HG03378 (cell line): ENCODE data around the gene UPF1.
A peak's percentile ranks its signal among the peaks of the same experiment; 100 is the strongest.

Source experiments
- ATAC-seq: cut with Tn5 transposase; IDR thresholded peaks from one replicate; pipeline ENCODE4 v1.9.1; 2021; ENCODE audit warnings: mild to moderate bottlenecking, moderate library complexity; ENCODE audit not compliant: unreplicated experiment

The UPF1 gene

GRCh38 chr19:18831524-18832305, at the start of gene UPF1:
TSS of gene UPF1 (plus strand) at chr19:18831959. CDS start at chr19:18832210, 251 bp downstream.
- ATAC-seq = peak; percentile 35

DNA sequence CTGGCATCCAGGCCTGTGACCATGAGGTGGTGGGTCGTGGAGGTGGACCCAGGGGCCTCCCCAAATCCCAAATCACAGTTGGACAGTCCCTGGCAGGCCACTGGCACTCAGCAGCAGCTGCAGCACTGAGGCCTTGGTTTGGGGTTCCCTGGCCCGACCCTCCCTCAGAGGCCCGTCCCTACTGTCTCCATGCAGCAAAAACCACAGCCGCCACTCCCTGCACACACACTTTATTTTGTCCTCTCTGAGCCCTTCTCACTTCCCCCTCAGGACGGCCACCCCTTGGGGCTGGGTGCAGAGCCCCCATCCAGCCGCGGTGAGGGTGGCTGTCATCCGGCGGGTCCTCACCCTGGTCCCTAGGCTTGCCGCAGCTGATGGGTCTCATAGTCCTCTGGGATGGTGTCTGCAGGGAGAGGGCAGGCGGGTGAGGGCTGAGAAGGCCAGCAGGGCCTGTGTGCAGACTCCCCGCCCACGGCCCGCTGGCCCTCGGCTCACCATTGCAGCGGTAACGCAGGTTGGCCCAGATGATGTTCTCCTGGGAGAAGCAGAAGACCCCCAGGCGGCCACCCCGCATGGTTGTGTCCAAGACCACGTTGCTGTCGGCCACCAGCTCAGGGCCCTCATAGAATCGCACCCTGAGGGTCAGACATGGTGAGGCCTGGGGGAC, 49.1 kb upstream of the UPF1 start:
- ATAC-seq = no peak

- no peak for ATAC-seq
Measured at GRCh38 chr19:18783958-18784785, 47.6 kb upstream of the UPF1 start.

- no peak for ATAC-seq
Measured at GRCh38 chr19:18784786-18785120, 47.0 kb upstream of the UPF1 start.

- no peak for ATAC-seq
Measured at GRCh38 chr19:18785179-18786124, 46.3 kb upstream of the UPF1 start.

GRCh38 chr19:18788529-18789421, 43.0 kb upstream of the UPF1 start:
- no peak for ATAC-seq

DNA sequence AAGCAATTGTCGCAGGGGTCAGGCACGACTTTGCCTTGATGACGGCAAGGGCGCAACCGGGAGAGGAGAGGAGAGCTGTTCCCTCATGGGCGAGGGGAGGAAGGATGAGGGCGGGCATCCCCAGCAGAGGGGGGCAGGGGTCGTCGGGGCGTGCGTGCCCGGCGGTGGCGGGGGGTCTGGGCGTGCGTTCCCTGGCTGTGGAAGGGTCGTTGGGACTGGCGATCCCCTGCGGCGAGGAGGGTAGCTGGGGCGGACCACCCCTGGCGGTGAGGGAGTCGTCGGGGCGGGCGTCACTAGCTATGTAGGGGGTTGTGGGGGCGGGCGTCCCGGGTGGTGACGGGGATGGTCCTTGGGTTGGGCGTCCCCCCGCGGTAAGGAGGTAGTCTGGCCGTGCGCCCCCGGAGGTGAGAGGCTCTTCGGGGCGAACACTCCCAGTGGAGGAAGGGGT, 42.3 kb upstream of the UPF1 start:
- ATAC-seq = no peak

DNA sequence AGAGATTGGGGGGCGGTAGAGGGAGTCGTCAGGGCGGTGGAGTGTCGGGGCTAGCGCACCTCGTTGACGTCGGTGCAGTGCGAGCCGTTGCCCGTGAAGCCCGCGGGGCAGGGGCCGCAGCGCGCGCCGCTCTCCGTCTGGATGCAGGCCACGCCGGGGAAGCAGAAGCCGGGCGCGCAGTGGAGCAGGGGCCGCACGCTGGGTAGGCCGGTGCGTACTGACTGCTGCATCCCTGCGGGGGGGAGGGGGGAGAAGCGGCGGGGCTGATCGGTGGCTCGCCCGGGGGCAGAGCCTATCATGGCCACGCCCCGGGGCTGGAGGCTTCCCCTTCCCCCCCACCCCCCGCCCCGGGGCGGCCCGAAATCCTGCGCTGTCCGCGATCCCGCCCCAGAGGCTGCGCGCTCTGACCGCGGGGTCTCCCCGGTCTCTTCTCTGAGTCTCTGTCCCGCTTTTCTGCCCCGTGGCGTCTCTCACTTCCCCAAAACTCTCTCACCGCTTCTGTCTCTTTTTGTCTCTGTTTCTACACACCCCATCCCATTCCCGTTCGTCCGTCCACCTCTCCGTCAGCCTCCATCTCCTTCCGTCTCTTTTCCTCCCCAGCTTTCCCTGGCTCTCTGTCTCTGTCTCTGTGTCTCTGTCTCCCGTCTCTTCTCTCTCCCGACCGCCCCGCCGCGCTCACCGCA, 41.7 kb upstream of the UPF1 start:
- no peak for ATAC-seq

- no peak for ATAC-seq
Measured at GRCh38 chr19:18790566-18791314, 41.0 kb upstream of the UPF1 start, which contains the start of gene COMP. TSS of gene COMP (minus strand) at chr19:18791305. CDS start at chr19:18791269, 36 bp downstream.

DNA sequence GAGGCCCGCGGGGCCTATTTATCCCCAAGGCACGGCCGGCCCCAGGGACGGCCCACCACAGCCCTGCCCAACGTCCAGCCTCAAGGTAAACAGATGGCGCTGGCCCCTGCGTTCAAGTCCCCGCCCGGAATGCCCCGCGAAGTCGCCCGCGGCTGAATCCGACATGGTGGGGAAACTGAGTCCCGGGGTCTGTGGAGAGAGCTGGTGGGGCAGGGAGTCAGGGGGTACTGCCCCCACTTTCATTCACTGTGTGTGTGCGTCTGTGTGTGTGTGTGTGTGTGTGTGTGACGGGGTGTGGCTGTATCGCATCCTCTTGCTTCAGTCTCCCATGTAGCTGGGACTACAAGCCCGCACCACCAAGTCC, 40.5 kb upstream of the UPF1 start:
- no peak for ATAC-seq

- no peak for ATAC-seq
Measured at GRCh38 chr19:18792661-18793060, 39.1 kb upstream of the UPF1 start.

GRCh38 chr19:18793144-18794028, 38.4 kb upstream of the UPF1 start:
- no peak for ATAC-seq

- no peak for ATAC-seq
Measured at GRCh38 chr19:18794029-18794313, 37.8 kb upstream of the UPF1 start.

- no peak for ATAC-seq
Measured at GRCh38 chr19:18794692-18795091, 37.1 kb upstream of the UPF1 start.

DNA sequence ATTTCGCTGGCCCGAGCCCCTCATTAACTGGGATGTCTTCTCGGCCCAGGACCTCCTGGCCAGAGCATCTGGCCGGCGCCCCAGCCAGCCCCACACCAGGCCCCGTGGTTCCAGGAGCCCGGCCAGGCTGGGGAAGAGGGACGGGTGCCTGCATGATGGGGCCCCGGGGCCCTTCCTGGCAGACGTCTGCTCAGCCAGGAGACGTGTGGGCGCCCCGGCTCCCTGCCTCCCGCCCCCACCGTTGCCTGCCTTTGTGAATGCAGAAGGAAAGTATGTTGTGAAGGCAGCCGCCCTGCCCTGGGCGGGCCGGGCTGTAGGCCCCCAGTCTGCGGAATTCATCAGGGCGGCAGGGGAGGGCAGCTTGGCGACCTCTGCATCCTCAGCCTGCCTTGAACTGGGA, 36.2 kb upstream of the UPF1 start:
- no peak for ATAC-seq

GRCh38 chr19:18796239-18796638, 35.5 kb upstream of the UPF1 start:
- no peak for ATAC-seq
